HEK293 (cell line): ENCODE data around the gene ANKRD33B.
A peak's percentile ranks its signal among the peaks of the same experiment; 100 is the strongest.

ENCODE experiments used
- EGR2 ChIP-seq: fragments of 450-650 bp; formaldehyde crosslinking; IDR thresholded peaks from 2 replicates; pipeline ENCODE4 v1.5.1; 2016; ENCODE audit warnings: low read depth, missing biosample characterization, missing genetic modification characterization
- GLIS2 ChIP-seq: fragments of 450-650 bp; formaldehyde crosslinking; IDR thresholded peaks from 2 replicates; pipeline ENCODE4 v1.5.1; 2016; ENCODE audit warnings: missing biosample characterization, missing genetic modification characterization
- HOXC10 ChIP-seq: sonication (generic); formaldehyde crosslinking; IDR thresholded peaks from 2 replicates; pipeline ENCODE4 v1.8.1; 2023; ENCODE audit warnings: mild to moderate bottlenecking, missing genetic modification reagents
- KLF17 ChIP-seq: fragments of 450-650 bp; formaldehyde crosslinking; IDR thresholded peaks from 2 replicates; pipeline ENCODE4 v1.5.1; 2016; ENCODE audit warnings: missing biosample characterization, missing genetic modification characterization
- KLF8 ChIP-seq: fragments of 450-650 bp; formaldehyde crosslinking; IDR thresholded peaks from 2 replicates; pipeline ENCODE4 v1.5.1; 2016; ENCODE audit warnings: missing biosample characterization, missing genetic modification characterization
- PRDM1 ChIP-seq: fragments of 450-650 bp; formaldehyde crosslinking; IDR thresholded peaks from 2 replicates; pipeline ENCODE4; 2016; ENCODE audit warnings: missing biosample characterization, missing genetic modification characterization
- SALL2 ChIP-seq: fragments of 450-650 bp; formaldehyde crosslinking; IDR thresholded peaks from 2 replicates; pipeline ENCODE4 v1.5.0; 2017; ENCODE audit warnings: missing biosample characterization, mild to moderate bottlenecking, missing genetic modification characterization, borderline replicate concordance
- SETDB1 ChIP-seq: IDR thresholded peaks from one replicate; pipeline ENCODE4 v1.6.1; 2017; ENCODE audit warnings: mild to moderate bottlenecking, low read length, moderate library complexity, mixed read lengths; ENCODE audit not compliant: insufficient read length
- ZBTB20 ChIP-seq: fragments of 450-650 bp; formaldehyde crosslinking; IDR thresholded peaks from 2 replicates; pipeline ENCODE4 v1.5.1; 2016; ENCODE audit warnings: missing biosample characterization, missing genetic modification characterization
- ZBTB8A ChIP-seq: fragments of 450-650 bp; formaldehyde crosslinking; IDR thresholded peaks from 2 replicates; pipeline ENCODE4 v1.5.1; 2016; ENCODE audit warnings: missing biosample characterization, missing genetic modification characterization
- ZNF112 ChIP-seq: fragments of 450-650 bp; formaldehyde crosslinking; IDR thresholded peaks from 2 replicates; pipeline ENCODE4 v1.5.0; 2017; ENCODE audit warnings: missing biosample characterization, missing genetic modification characterization
- ZNF133 ChIP-seq: fragments of 450-650 bp; formaldehyde crosslinking; IDR thresholded peaks from 2 replicates; pipeline ENCODE4 v1.5.1; 2016; ENCODE audit warnings: missing biosample characterization, missing genetic modification characterization
- ZNF16 ChIP-seq: fragments of 450-650 bp; formaldehyde crosslinking; IDR thresholded peaks from 2 replicates; pipeline ENCODE4 v1.5.1; 2016; ENCODE audit warnings: low read depth, missing biosample characterization, missing genetic modification characterization
- ZNF169 ChIP-seq: fragments of 450-650 bp; formaldehyde crosslinking; IDR thresholded peaks from 2 replicates; pipeline ENCODE4 v1.5.1; 2016; ENCODE audit warnings: missing biosample characterization, missing genetic modification characterization
- ZNF202 ChIP-seq: fragments of 450-650 bp; formaldehyde crosslinking; IDR thresholded peaks from 2 replicates; pipeline ENCODE4 v1.5.1; 2016; ENCODE audit warnings: missing biosample characterization, missing genetic modification characterization, borderline replicate concordance
- ZNF211 ChIP-seq: fragments of 450-650 bp; formaldehyde crosslinking; IDR thresholded peaks from 2 replicates; pipeline ENCODE4 v1.5.1; 2016; ENCODE audit warnings: low read depth, missing biosample characterization, missing genetic modification characterization
- ZNF214 ChIP-seq: fragments of 450-650 bp; formaldehyde crosslinking; IDR thresholded peaks from 2 replicates; pipeline ENCODE4 v1.5.1; 2017; ENCODE audit warnings: missing biosample characterization, mild to moderate bottlenecking, missing genetic modification characterization, borderline replicate concordance
- ZNF239 ChIP-seq: fragments of 450-650 bp; formaldehyde crosslinking; IDR thresholded peaks from 2 replicates; pipeline ENCODE4 v1.5.1; 2016; ENCODE audit warnings: missing biosample characterization, missing genetic modification characterization
- ZNF366 ChIP-seq: fragments of 450-650 bp; formaldehyde crosslinking; conservative IDR thresholded peaks from 2 replicates; pipeline ENCODE4 v1.5.1; 2016; ENCODE audit warnings: missing biosample characterization, missing genetic modification characterization
- ZNF48 ChIP-seq: fragments of 450-650 bp; formaldehyde crosslinking; IDR thresholded peaks from 2 replicates; pipeline ENCODE4 v1.5.1; 2016; ENCODE audit warnings: missing biosample characterization, missing genetic modification characterization
- ZNF629 ChIP-seq: fragments of 450-650 bp; formaldehyde crosslinking; IDR thresholded peaks from 2 replicates; pipeline ENCODE4 v1.5.1; 2017; ENCODE audit warnings: missing biosample characterization, missing genetic modification characterization
- ZNF670 ChIP-seq: fragments of 450-650 bp; formaldehyde crosslinking; IDR thresholded peaks from 2 replicates; pipeline ENCODE4 v1.5.1; 2016; ENCODE audit warnings: missing biosample characterization, missing genetic modification characterization, low read depth
- ZNF776 ChIP-seq: fragments of 450-650 bp; formaldehyde crosslinking; IDR thresholded peaks from 2 replicates; pipeline ENCODE4 v1.5.0; 2017; ENCODE audit warnings: missing biosample characterization, missing genetic modification characterization, borderline replicate concordance
- ZNF792 ChIP-seq: fragments of 450-650 bp; formaldehyde crosslinking; IDR thresholded peaks from 2 replicates; pipeline ENCODE4 v1.5.1; 2016; ENCODE audit warnings: missing biosample characterization, missing genetic modification characterization
- TF ChIP-seq, protein P1 (sequence below): fragments of 450-650 bp; formaldehyde crosslinking; IDR thresholded peaks from 2 replicates; pipeline ENCODE4 v1.5.1; 2016; ENCODE audit warnings: missing biosample characterization, missing genetic modification characterization
- TF ChIP-seq, protein P2 (sequence below): fragments of 450-650 bp; formaldehyde crosslinking; IDR thresholded peaks from 2 replicates; pipeline ENCODE4 v1.5.1; 2016; ENCODE audit warnings: missing biosample characterization, missing genetic modification characterization
- TF ChIP-seq, protein P3 (sequence below): fragments of 450-650 bp; formaldehyde crosslinking; IDR thresholded peaks from 2 replicates; pipeline ENCODE4 v1.5.1; 2016; ENCODE audit warnings: missing biosample characterization, missing genetic modification characterization
- TF ChIP-seq, protein P4 (sequence below): fragments of 450-650 bp; formaldehyde crosslinking; IDR thresholded peaks from 2 replicates; pipeline ENCODE4 v1.5.1; 2016; ENCODE audit warnings: missing biosample characterization, missing genetic modification characterization
- TF ChIP-seq, protein P5 (sequence below): fragments of 450-650 bp; formaldehyde crosslinking; IDR thresholded peaks from 2 replicates; pipeline ENCODE4 v1.5.1; 2016; ENCODE audit warnings: missing biosample characterization, missing genetic modification characterization

Gene ANKRD33B

DNA sequence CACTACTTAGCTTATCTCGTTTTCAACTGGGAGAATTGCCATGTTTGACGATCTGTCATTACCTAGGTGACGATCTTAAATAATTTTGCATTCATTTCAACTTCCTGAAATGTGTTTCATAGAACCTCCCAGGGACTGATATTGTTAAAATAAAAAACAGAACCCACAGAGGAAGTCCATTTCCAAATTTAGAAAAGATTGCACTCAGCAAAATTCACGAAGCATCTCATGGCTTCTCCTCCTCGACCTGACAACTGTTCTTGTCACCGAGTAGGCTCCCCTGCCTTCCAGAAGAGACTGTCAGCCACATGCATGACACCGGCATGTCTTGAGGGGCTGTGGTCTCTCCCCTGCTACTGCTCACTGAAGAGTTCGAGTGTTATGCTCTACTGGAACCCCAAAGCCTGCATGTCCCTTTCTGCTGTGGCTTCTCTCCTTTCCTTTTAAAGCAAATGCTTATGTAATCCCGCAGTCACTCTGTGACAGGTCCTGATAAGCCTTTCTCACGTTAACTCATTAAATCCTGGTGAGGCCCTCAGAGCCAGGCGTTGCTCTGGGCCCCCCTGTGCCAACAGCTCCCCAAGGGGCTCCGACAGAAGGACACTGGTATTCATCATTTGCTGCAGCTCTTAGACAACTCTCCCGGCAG, 26.8 kb upstream of the ANKRD33B start (continued):
- TF ChIP-seq, protein P1, sequence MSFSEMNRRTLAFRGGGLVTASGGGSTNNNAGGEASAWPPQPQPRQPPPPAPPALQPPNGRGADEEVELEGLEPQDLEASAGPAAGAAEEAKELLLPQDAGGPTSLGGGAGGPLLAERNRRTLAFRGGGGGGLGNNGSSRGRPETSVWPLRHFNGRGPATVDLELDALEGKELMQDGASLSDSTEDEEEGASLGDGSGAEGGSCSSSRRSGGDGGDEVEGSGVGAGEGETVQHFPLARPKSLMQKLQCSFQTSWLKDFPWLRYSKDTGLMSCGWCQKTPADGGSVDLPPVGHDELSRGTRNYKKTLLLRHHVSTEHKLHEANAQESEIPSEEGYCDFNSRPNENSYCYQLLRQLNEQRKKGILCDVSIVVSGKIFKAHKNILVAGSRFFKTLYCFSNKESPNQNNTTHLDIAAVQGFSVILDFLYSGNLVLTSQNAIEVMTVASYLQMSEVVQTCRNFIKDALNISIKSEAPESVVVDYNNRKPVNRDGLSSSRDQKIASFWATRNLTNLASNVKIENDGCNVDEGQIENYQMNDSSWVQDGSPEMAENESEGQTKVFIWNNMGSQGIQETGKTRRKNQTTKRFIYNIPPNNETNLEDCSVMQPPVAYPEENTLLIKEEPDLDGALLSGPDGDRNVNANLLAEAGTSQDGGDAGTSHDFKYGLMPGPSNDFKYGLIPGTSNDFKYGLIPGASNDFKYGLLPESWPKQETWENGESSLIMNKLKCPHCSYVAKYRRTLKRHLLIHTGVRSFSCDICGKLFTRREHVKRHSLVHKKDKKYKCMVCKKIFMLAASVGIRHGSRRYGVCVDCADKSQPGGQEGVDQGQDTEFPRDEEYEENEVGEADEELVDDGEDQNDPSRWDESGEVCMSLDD = no peak
- no peak for TF ChIP-seq ZNF169 (tag by site-specific recombination)
- 0 out of 2 replicates have a peak, but pooled peaks have one; percentile 23 for TF ChIP-seq GLIS2 (tag by site-specific recombination)
- TF ChIP-seq ZNF214 (tag by site-specific recombination) = no peak
- TF ChIP-seq ZNF366 (tag by site-specific recombination) = no peak
- TF ChIP-seq ZBTB20 (tag by site-specific recombination) = peak; percentile 35; the same call in 1 of the 2 replicates
- TF ChIP-seq, protein P2, sequence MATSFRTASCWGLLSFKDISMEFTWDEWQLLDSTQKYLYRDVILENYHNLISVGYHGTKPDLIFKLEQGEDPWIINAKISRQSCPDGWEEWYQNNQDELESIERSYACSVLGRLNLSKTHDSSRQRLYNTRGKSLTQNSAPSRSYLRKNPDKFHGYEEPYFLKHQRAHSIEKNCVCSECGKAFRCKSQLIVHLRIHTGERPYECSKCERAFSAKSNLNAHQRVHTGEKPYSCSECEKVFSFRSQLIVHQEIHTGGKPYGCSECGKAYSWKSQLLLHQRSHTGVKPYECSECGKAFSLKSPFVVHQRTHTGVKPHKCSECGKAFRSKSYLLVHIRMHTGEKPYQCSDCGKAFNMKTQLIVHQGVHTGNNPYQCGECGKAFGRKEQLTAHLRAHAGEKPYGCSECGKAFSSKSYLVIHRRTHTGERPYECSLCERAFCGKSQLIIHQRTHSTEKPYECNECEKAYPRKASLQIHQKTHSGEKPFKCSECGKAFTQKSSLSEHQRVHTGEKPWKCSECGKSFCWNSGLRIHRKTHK = no peak
- 0 out of 2 replicates have a peak, but pooled peaks have one; percentile 32 for TF ChIP-seq ZBTB8A
- TF ChIP-seq, protein P3, sequence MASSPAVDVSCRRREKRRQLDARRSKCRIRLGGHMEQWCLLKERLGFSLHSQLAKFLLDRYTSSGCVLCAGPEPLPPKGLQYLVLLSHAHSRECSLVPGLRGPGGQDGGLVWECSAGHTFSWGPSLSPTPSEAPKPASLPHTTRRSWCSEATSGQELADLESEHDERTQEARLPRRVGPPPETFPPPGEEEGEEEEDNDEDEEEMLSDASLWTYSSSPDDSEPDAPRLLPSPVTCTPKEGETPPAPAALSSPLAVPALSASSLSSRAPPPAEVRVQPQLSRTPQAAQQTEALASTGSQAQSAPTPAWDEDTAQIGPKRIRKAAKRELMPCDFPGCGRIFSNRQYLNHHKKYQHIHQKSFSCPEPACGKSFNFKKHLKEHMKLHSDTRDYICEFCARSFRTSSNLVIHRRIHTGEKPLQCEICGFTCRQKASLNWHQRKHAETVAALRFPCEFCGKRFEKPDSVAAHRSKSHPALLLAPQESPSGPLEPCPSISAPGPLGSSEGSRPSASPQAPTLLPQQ (tag by site-specific recombination) = peak; percentile 86
- no peak for TF ChIP-seq ZNF112 (tag by site-specific recombination)
- no peak for TF ChIP-seq KLF8 (tag by site-specific recombination)
- TF ChIP-seq, protein P4, sequence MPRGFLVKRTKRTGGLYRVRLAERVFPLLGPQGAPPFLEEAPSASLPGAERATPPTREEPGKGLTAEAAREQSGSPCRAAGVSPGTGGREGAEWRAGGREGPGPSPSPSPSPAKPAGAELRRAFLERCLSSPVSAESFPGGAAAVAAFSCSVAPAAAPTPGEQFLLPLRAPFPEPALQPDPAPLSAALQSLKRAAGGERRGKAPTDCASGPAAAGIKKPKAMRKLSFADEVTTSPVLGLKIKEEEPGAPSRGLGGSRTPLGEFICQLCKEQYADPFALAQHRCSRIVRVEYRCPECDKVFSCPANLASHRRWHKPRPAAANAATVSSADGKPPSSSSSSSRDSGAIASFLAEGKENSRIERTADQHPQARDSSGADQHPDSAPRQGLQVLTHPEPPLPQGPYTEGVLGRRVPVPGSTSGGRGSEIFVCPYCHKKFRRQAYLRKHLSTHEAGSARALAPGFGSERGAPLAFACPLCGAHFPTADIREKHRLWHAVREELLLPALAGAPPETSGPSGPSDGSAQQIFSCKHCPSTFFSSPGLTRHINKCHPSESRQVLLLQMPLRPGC (tag by site-specific recombination) = no peak
- TF ChIP-seq EGR2 (tag by site-specific recombination) = no peak
- TF ChIP-seq ZNF48 (tag by site-specific recombination) = no peak
- no peak for TF ChIP-seq ZNF792 (tag by site-specific recombination)
- TF ChIP-seq, protein P5, sequence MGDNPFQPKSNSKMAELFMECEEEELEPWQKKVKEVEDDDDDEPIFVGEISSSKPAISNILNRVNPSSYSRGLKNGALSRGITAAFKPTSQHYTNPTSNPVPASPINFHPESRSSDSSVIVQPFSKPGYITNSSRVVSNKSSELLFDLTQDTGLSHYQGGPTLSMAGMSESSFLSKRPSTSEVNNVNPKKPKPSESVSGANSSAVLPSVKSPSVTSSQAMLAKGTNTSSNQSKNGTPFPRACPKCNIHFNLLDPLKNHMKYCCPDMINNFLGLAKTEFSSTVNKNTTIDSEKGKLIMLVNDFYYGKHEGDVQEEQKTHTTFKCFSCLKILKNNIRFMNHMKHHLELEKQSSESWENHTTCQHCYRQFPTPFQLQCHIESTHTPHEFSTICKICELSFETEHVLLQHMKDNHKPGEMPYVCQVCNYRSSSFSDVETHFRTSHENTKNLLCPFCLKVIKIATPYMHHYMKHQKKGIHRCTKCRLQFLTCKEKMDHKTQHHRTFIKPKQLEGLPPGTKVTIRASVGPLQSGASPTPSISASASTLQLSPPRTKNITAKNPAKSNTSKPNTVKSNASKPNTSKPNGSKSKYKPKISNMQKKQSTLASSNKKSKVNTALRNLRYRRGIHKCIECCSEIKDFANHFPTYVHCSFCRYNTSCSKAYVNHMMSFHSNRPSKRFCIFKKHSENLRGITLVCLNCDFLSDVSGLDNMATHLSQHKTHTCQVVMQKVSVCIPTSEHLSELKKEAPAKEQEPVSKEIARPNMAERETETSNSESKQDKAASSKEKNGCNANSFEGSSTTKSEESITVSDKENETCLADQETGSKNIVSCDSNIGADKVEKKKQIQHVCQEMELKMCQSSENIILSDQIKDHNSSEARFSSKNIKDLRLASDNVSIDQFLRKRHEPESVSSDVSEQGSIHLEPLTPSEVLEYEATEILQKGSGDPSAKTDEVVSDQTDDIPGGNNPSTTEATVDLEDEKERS (tag by site-specific recombination) = no peak
- TF ChIP-seq SETDB1 = no peak
- no peak for TF ChIP-seq ZNF239 (tag by site-specific recombination)
- peak; percentile 76 for TF ChIP-seq PRDM1
- TF ChIP-seq ZNF670 (tag by site-specific recombination) = no peak
- 0 out of 2 replicates have a peak, but pooled peaks have one; percentile 35 for TF ChIP-seq KLF17
- TF ChIP-seq ZNF16 (tag by site-specific recombination) = no peak
- no peak for TF ChIP-seq ZNF133 (tag by site-specific recombination)
- TF ChIP-seq ZNF629 (tag by site-specific recombination) = 0 out of 2 replicates have a peak, but pooled peaks have one; percentile 17
- no peak for TF ChIP-seq ZNF202 (tag by site-specific recombination)
- TF ChIP-seq SALL2 (tag by site-specific recombination) = no peak
- TF ChIP-seq ZNF211 (tag by site-specific recombination) = no peak
- TF ChIP-seq ZNF776 (tag by site-specific recombination) = no peak
- TF ChIP-seq HOXC10 (CRISPR knock-in tag) = no peak
